HepG2 (cell line): ENCODE results near the gene CCT6A. TPM values are rescaled to one million over a fixed set of nuclear protein-coding genes. Genes with fewer than 3 reads are reported as not detected.
A peak's percentile ranks its signal among the peaks of the same experiment; 100 is the strongest.

Source experiments
- BATF2 ChIP-seq: sonication (generic); formaldehyde crosslinking; IDR thresholded peaks from 2 replicates; pipeline ENCODE4 v1.8.0; 2022; ENCODE audit warnings: mild to moderate bottlenecking, missing genetic modification reagents, moderate library complexity
- BCL6 ChIP-seq: IDR thresholded peaks from 2 replicates; pipeline ENCODE4 v1.6.1; 2016; ENCODE audit warnings: missing genetic modification reagents, missing compliant biosample characterization
- CHD4 ChIP-seq: fragments of 200-600 bp; sonication (generic); IDR thresholded peaks from 2 replicates; pipeline ENCODE4 v1.7.0; 2017; ENCODE audit warnings: mild to moderate bottlenecking, low read length, borderline replicate concordance
- EHMT2 ChIP-seq: fragments of 200-600 bp; sonication (generic); IDR thresholded peaks from 2 replicates; pipeline ENCODE4 v1.7.0; 2017; ENCODE audit warnings: antibody characterized with exemption, low read depth, low read length, borderline replicate concordance
- KDM6A ChIP-seq: IDR thresholded peaks from 2 replicates; pipeline ENCODE4 v1.6.1; 2016; ENCODE audit warnings: low read depth
- MIXL1 ChIP-seq: IDR thresholded peaks from 2 replicates; pipeline ENCODE4 v1.6.1; 2016
- MYC ChIP-seq: sonication (generic); formaldehyde crosslinking; IDR thresholded peaks from 2 replicates; pipeline ENCODE4 v1.9.0; 2021; ENCODE audit warnings: missing genetic modification reagents, borderline replicate concordance
- SCMH1 ChIP-seq: sonication (generic); formaldehyde crosslinking; IDR thresholded peaks from 2 replicates; pipeline ENCODE4 v1.9.0; 2021; ENCODE audit warnings: missing genetic modification reagents, mild to moderate bottlenecking, borderline replicate concordance
- SP1 ChIP-seq, 2 experiments: fragments of 450-650 bp in 1 of 2; sonication (generic) in 1 of 2; formaldehyde crosslinking in 1 of 2; IDR thresholded peaks; 2 replicates each; pipeline versions ENCODE4 v1.4.0 to v1.6.1; 2016 to 2020; ENCODE audit warnings: missing genetic modification reagents in 1 of 2
- SRF ChIP-seq: IDR thresholded peaks from 2 replicates; pipeline ENCODE4 v1.6.1; 2011; ENCODE audit warnings: mild to moderate bottlenecking, low read depth, low read length, moderate library complexity
- TEAD2 ChIP-seq: sonication (generic); formaldehyde crosslinking; IDR thresholded peaks from 2 replicates; pipeline ENCODE4 v1.9.0; 2021; ENCODE audit warnings: missing genetic modification reagents
- ZFP1 ChIP-seq: IDR thresholded peaks from 2 replicates; pipeline ENCODE4 v1.6.1; 2016
- ZKSCAN5 ChIP-seq: sonication (generic); formaldehyde crosslinking; IDR thresholded peaks from 2 replicates; pipeline ENCODE4 v1.5.1; 2020; ENCODE audit warnings: mild to moderate bottlenecking, missing genetic modification reagents
- ZNF17 ChIP-seq: sonication (generic); formaldehyde crosslinking; IDR thresholded peaks from 2 replicates; pipeline ENCODE4 v1.5.0; 2020; ENCODE audit warnings: mild to moderate bottlenecking, missing genetic modification reagents
- ZNF253 ChIP-seq: sonication (generic); formaldehyde crosslinking; IDR thresholded peaks from 2 replicates; pipeline ENCODE4 v1.8.0; 2022; ENCODE audit warnings: mild to moderate bottlenecking, missing genetic modification reagents, borderline replicate concordance
- ZNF367 ChIP-seq: sonication (generic); formaldehyde crosslinking; IDR thresholded peaks from 2 replicates; pipeline ENCODE4 v1.4.0; 2020; ENCODE audit warnings: missing genetic modification reagents, borderline replicate concordance
- ZNF383 ChIP-seq: sonication (generic); formaldehyde crosslinking; IDR thresholded peaks from 2 replicates; pipeline ENCODE4 v1.4.0; 2020; ENCODE audit warnings: missing genetic modification reagents, mild to moderate bottlenecking, borderline replicate concordance
- ZNF713 ChIP-seq: sonication (generic); formaldehyde crosslinking; IDR thresholded peaks from 2 replicates; pipeline ENCODE4 v1.4.0; 2020; ENCODE audit warnings: mild to moderate bottlenecking, missing genetic modification reagents
- ZNF878 ChIP-seq: sonication (generic); formaldehyde crosslinking; IDR thresholded peaks from 2 replicates; pipeline ENCODE4 v1.8.1; 2023; ENCODE audit warnings: mild to moderate bottlenecking, missing genetic modification reagents, moderate library complexity
- polyA plus RNA-seq, 8 experiments: library from polyadenylated mRNA; depleted of rRNA in 3 of 8; stranded (reverse) in 7 of 8; unstranded in 1 of 8; fragments of >200 nt; fragmentation: Illumina TruSeq in 4 of 8; extraction: Trizol in 4 of 8; gene quantifications; 2 replicates each; pipeline versions ENCODE4 v1.2.1 to v1.2.3, GENCODE V29; 2011 to 2016; ENCODE audit warnings: low read depth in 4 of 8, missing spikeins in 1 of 8, mixed read lengths in 1 of 8; ENCODE audit not compliant: insufficient read depth in 1 of 8
- total RNA-seq, 5 experiments: library from RNA; depleted of rRNA; stranded (reverse); fragments of >200 nt; fragmentation: Illumina TruSeq; extraction: Trizol; gene quantifications; 2 replicates each; pipeline ENCODE4 v1.2.3, GENCODE V29; 2016; ENCODE audit warnings: low read depth in 1 of 5
- TF ChIP-seq, protein P1 (sequence below): sonication (generic); formaldehyde crosslinking; conservative IDR thresholded peaks from 2 replicates; pipeline ENCODE4 v1.4.0; 2020; ENCODE audit warnings: mild to moderate bottlenecking, missing genetic modification reagents, moderate library complexity
- TF ChIP-seq, protein P2 (sequence below): sonication (generic); formaldehyde crosslinking; IDR thresholded peaks from 2 replicates; pipeline ENCODE4 v1.5.0; 2020; ENCODE audit warnings: missing genetic modification reagents
- TF ChIP-seq, protein P3 (sequence below): sonication (generic); formaldehyde crosslinking; IDR thresholded peaks from 2 replicates; pipeline ENCODE4 v1.5.1; 2020; ENCODE audit warnings: missing genetic modification reagents, mild to moderate bottlenecking, borderline replicate concordance

The CCT6A gene
- total and polyA plus RNA-seq, 2 of the 13 experiments (the other 11 are each of a cell fraction or from before 2014, with no cell fraction given) = 219 to 292 TPM

- TF ChIP-seq, protein P1, sequence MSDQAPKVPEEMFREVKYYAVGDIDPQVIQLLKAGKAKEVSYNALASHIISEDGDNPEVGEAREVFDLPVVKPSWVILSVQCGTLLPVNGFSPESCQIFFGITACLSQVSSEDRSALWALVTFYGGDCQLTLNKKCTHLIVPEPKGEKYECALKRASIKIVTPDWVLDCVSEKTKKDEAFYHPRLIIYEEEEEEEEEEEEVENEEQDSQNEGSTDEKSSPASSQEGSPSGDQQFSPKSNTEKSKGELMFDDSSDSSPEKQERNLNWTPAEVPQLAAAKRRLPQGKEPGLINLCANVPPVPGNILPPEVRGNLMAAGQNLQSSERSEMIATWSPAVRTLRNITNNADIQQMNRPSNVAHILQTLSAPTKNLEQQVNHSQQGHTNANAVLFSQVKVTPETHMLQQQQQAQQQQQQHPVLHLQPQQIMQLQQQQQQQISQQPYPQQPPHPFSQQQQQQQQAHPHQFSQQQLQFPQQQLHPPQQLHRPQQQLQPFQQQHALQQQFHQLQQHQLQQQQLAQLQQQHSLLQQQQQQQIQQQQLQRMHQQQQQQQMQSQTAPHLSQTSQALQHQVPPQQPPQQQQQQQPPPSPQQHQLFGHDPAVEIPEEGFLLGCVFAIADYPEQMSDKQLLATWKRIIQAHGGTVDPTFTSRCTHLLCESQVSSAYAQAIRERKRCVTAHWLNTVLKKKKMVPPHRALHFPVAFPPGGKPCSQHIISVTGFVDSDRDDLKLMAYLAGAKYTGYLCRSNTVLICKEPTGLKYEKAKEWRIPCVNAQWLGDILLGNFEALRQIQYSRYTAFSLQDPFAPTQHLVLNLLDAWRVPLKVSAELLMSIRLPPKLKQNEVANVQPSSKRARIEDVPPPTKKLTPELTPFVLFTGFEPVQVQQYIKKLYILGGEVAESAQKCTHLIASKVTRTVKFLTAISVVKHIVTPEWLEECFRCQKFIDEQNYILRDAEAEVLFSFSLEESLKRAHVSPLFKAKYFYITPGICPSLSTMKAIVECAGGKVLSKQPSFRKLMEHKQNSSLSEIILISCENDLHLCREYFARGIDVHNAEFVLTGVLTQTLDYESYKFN (CRISPR knock-in tag) = peak; percentile 90
- TF ChIP-seq BATF2 (CRISPR knock-in tag) (no peak), SCMH1 (no peak), CHD4 (peak; percentile 68; the same call in 1 of the 2 replicates), KDM6A (CRISPR knock-in tag) (peak; percentile 75), ZNF367 (CRISPR knock-in tag) (no peak), ZNF253 (no peak), ZKSCAN5 (no peak), SRF (no peak), TEAD2 (CRISPR knock-in tag) (no peak), ZFP1 (CRISPR knock-in tag) (no peak), ZNF878 (CRISPR knock-in tag) (0 out of 2 replicates have a peak, but pooled peaks have one; percentile 31), MYC (CRISPR knock-in tag) (0 out of 2 replicates have a peak, but pooled peaks have one; percentile 2), ZNF383 (CRISPR knock-in tag) (no peak), EHMT2 (no peak), MIXL1 (peak; percentile 46; the same call in 1 of the 2 replicates), BCL6 (CRISPR knock-in tag) (no peak; the same call in none of the 2 replicates), SP1 (IDR thresholded peaks at IDR 0.05) (no peak), SP1 (CRISPR knock-in tag; IDR thresholded peaks at IDR 0.05) (no peak), ZNF17 (no peak), ZNF713 (CRISPR knock-in tag) (no peak)
- TF ChIP-seq, protein P2, sequence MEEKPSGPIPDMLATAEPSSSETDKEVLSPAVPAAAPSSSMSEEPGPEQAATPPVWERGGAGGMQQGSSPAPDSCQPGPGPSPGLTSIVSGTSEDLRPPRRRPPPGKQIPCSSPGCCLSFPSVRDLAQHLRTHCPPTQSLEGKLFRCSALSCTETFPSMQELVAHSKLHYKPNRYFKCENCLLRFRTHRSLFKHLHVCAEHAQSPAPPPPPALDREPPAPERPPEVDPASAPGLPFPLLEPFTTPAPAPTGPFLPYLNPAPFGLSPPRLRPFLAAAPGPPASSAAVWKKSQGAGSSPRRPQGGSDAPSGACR (CRISPR knock-in tag) = no peak
- TF ChIP-seq, protein P3, sequence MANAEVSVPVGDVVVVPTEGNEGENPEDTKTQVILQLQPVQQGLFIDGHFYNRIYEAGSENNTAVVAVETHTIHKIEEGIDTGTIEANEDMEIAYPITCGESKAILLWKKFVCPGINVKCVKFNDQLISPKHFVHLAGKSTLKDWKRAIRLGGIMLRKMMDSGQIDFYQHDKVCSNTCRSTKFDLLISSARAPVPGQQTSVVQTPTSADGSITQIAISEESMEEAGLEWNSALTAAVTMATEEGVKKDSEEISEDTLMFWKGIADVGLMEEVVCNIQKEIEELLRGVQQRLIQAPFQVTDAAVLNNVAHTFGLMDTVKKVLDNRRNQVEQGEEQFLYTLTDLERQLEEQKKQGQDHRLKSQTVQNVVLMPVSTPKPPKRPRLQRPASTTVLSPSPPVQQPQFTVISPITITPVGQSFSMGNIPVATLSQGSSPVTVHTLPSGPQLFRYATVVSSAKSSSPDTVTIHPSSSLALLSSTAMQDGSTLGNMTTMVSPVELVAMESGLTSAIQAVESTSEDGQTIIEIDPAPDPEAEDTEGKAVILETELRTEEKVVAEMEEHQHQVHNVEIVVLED = no peak
Observed at GRCh38 chr7:56028942-56029630, 22.5 kb upstream of the CCT6A start (continued).
